ENCODE data around the gene YPEL2. TPM values are rescaled to one million over a fixed set of nuclear protein-coding genes. Genes with fewer than 3 reads are reported as not detected.

The YPEL2 gene
- total RNA-seq, 1 experiment from 2014 or later: 0.98 TPM

- Mint-ChIP-seq H3K36me3 (ENCODE audit: insufficient read depth in 1 of 3, low read depth in 3 of 3) (no peaks in the 10 kb centered on the region; a peak in 2 of 7 replicates), H3K27me3 (ENCODE audit: low read depth) (no peaks in the 10 kb centered on the region), H3K4me1 (peaks cover 7 to 10% of the 10 kb centered on the region in 2 experiments), H3K4me3 (no peak overlapping the region), H3K9me3 (no peaks in the 10 kb centered on the region), H3K27ac (no peak overlapping the region)
- H4K5ac ChIP-seq (ENCODE audit: insufficient read length, low read depth, low read length): no peak overlapping the region
- no peak overlapping the region for H2BK15ac ChIP-seq (ENCODE audit: low read depth, low read length)
- TF ChIP-seq, protein P1, sequence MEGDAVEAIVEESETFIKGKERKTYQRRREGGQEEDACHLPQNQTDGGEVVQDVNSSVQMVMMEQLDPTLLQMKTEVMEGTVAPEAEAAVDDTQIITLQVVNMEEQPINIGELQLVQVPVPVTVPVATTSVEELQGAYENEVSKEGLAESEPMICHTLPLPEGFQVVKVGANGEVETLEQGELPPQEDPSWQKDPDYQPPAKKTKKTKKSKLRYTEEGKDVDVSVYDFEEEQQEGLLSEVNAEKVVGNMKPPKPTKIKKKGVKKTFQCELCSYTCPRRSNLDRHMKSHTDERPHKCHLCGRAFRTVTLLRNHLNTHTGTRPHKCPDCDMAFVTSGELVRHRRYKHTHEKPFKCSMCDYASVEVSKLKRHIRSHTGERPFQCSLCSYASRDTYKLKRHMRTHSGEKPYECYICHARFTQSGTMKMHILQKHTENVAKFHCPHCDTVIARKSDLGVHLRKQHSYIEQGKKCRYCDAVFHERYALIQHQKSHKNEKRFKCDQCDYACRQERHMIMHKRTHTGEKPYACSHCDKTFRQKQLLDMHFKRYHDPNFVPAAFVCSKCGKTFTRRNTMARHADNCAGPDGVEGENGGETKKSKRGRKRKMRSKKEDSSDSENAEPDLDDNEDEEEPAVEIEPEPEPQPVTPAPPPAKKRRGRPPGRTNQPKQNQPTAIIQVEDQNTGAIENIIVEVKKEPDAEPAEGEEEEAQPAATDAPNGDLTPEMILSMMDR (conservative IDR thresholded peaks at IDR 0.05): no peak
- WGBS (ENCODE audit: extremely low coverage, insufficient read length, low lambda C conversion rate): no CpG with 5 or more reads among the region's 4 CpGs
- H2BK12ac ChIP-seq (ENCODE audit: insufficient read length, low read depth, low read length): no peak overlapping the region
- no peak overlapping the region for H2BK5ac ChIP-seq (ENCODE audit: insufficient read length, low read length)
- H3K18ac ChIP-seq (ENCODE audit: insufficient read length, low read depth, low read length): no peak overlapping the region
- no peak overlapping the region for H3K56ac ChIP-seq (ENCODE audit: insufficient read length, low read depth, low read length)
- H3K14ac ChIP-seq (ENCODE audit: insufficient read depth, low read length): no peak overlapping the region
- no peaks in the 10 kb centered on the region for H3K79me1 ChIP-seq (ENCODE audit: insufficient read depth, low read depth, low read length, poor library complexity, severe bottlenecking)
- H3K23me2 ChIP-seq (ENCODE audit: insufficient read length, low read depth, low read length, poor library complexity, severe bottlenecking): no peaks in the 10 kb centered on the region
- H3T11ph ChIP-seq (ENCODE audit: low read length): no peak overlapping the region
- H3K23ac ChIP-seq (ENCODE audit: insufficient read length, low read depth, low read length): no peak overlapping the region
- no peak overlapping the region for H2BK20ac ChIP-seq (ENCODE audit: low read depth, low read length, poor library complexity, severe bottlenecking)
- no peak overlapping the region for H2AFZ ChIP-seq (ENCODE audit: low read length)
- no peak overlapping the region for H3K9ac ChIP-seq (ENCODE audit: extremely low read depth, insufficient read length, low read length)
- H3K9me3 ChIP-seq (ENCODE audit: control insufficient read depth, low read depth, low read length): no peaks in the 10 kb centered on the region
- no peak overlapping the region for H3K4ac ChIP-seq (ENCODE audit: low read depth, low read length)
- no peak overlapping the region for H2BK120ac ChIP-seq (ENCODE audit: low read depth, low read length, poor library complexity, severe bottlenecking)
- H3K4me2 ChIP-seq (ENCODE audit: insufficient read depth, insufficient read length, low read length): no peak overlapping the region
- H4K20me1 ChIP-seq (ENCODE audit: control insufficient read depth, insufficient read depth, insufficient read length): no peaks in the 10 kb centered on the region
- no peak overlapping the region for H2AK5ac ChIP-seq (ENCODE audit: insufficient read length, low read length)
- no peak overlapping the region for H3K27ac ChIP-seq (ENCODE audit: insufficient read length, low read depth, low read length)
- H3K79me2 ChIP-seq (ENCODE audit: insufficient read depth, low read length): no peaks in the 10 kb centered on the region
- DNase-seq: no peak
- no peak overlapping the region for H4K91ac ChIP-seq (ENCODE audit: insufficient read length, low read depth, low read length)
- H4K8ac ChIP-seq (replicated peaks; ENCODE audit: insufficient read length, low read depth, low read length): no peak overlapping the region
- H3K27me3 ChIP-seq (ENCODE audit: insufficient read depth, low read length): no peaks in the 10 kb centered on the region; the same call in 1 of the 2 replicates
- H3K4me1 ChIP-seq (ENCODE audit: insufficient read depth, low read length): peaks cover 2% of the 10 kb centered on the region; the same call in 1 of the 2 replicates
Observed at GRCh38 chr17:59402760-59403159, 71.3 kb downstream of the YPEL2 start.
